ENCODE results near the gene SYNM.

SYNM gene

GRCh38 chr15:99125061-99125891 lies 20.4 kb downstream of the SYNM start:
- DNase-seq = peak in 2 of 14 donors; percentile 50 to 51

- no peak for DNase-seq
Measured at GRCh38 chr15:99126131-99126588, 21.3 kb downstream of the SYNM start.

GRCh38 chr15:99126930-99127329 lies 22.1 kb downstream of the SYNM start:
- DNase-seq = no peak

GRCh38 chr15:99127773-99128172 lies 22.9 kb downstream of the SYNM start:
- DNase-seq = no peak

GRCh38 chr15:99128411-99128810 lies 23.5 kb downstream of the SYNM start:
- no peak for DNase-seq

GRCh38 chr15:99129644-99130043 lies 24.8 kb downstream of the SYNM start:
- DNase-seq = no peak

- no peak for DNase-seq
Measured at GRCh38 chr15:99130314-99130713, 25.4 kb downstream of the SYNM start.

GRCh38 chr15:99130765-99131440 lies 26.0 kb downstream of the SYNM start:
- DNase-seq = no peak

- DNase-seq = no peak
Measured at GRCh38 chr15:99131441-99132023, 26.7 kb downstream of the SYNM start.

GRCh38 chr15:99132122-99132521 lies 27.2 kb downstream of the SYNM start:
- DNase-seq = no peak

- DNase-seq = no peak
Measured at GRCh38 chr15:99132634-99133287, 27.9 kb downstream of the SYNM start.

GRCh38 chr15:99134317-99134821 lies 29.5 kb downstream of the SYNM start:
- DNase-seq = no peak

GRCh38 chr15:99135194-99135593 lies 30.3 kb downstream of the SYNM start:
- peak in 1 of 14 donors; percentile 28 for DNase-seq

GRCh38 chr15:99137111-99137546 lies 32.2 kb downstream of the SYNM start:
- no peak for DNase-seq

GRCh38 chr15:99137877-99138276 lies 33.0 kb downstream of the SYNM start:
- DNase-seq = no peak

GRCh38 chr15:99138491-99138982 lies 33.7 kb downstream of the SYNM start:
- no peak for DNase-seq

GRCh38 chr15:99139276-99139675 lies 34.4 kb downstream of the SYNM start:
- no peak for DNase-seq

- DNase-seq = no peak
Measured at GRCh38 chr15:99140590-99140989, 35.7 kb downstream of the SYNM start.

- no peak for DNase-seq
Measured at GRCh38 chr15:99141943-99142342, 37.1 kb downstream of the SYNM start.

GRCh38 chr15:99142562-99142961 lies 37.7 kb downstream of the SYNM start:
- DNase-seq = no peak

- DNase-seq = no peak
Measured at GRCh38 chr15:99143242-99143641, 38.4 kb downstream of the SYNM start.

All from C1 segment of cervical spinal cord (tissue), 14 donors.